ENCODE data around the gene SLC22A2.

DNA sequence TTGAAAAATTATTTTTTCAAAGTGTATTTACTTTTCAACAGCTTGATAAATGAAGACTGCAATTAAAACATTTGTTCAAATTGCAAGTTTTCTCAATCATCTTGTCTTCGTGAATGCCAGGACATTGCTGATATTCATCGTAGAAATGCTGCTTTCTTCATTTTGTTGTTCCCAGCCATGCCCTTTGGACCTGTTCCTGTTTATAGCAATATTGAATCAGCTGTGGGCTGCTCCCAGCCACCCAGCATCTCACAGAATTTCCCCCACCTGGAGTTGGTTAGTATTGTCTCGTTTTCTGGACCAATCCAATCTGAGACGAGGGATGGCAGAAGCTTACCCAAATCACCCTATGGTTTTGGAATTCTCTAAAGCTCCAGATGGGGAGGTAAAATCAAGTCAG, 40.8 kb downstream of the SLC22A2 start:
- TF ChIP-seq ZNF274 (IDR thresholded peaks at IDR 0.05; ENCODE audit: low read length) (no peak), ZNF274 (tag by site-specific recombination; IDR thresholded peaks at IDR 0.05; ENCODE audit: borderline replicate concordance) (no peak), ZNF174 (tag by site-specific recombination; IDR thresholded peaks at IDR 0.05) (no peak), ZNF24 (tag by site-specific recombination; IDR thresholded peaks at IDR 0.05) (no peak), SP2 (tag by site-specific recombination; IDR thresholded peaks at IDR 0.05) (no peak)
- TF ChIP-seq, protein P1, sequence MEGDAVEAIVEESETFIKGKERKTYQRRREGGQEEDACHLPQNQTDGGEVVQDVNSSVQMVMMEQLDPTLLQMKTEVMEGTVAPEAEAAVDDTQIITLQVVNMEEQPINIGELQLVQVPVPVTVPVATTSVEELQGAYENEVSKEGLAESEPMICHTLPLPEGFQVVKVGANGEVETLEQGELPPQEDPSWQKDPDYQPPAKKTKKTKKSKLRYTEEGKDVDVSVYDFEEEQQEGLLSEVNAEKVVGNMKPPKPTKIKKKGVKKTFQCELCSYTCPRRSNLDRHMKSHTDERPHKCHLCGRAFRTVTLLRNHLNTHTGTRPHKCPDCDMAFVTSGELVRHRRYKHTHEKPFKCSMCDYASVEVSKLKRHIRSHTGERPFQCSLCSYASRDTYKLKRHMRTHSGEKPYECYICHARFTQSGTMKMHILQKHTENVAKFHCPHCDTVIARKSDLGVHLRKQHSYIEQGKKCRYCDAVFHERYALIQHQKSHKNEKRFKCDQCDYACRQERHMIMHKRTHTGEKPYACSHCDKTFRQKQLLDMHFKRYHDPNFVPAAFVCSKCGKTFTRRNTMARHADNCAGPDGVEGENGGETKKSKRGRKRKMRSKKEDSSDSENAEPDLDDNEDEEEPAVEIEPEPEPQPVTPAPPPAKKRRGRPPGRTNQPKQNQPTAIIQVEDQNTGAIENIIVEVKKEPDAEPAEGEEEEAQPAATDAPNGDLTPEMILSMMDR (tag by site-specific recombination; IDR thresholded peaks at IDR 0.05) = no peak
- TF ChIP-seq, protein P2, sequence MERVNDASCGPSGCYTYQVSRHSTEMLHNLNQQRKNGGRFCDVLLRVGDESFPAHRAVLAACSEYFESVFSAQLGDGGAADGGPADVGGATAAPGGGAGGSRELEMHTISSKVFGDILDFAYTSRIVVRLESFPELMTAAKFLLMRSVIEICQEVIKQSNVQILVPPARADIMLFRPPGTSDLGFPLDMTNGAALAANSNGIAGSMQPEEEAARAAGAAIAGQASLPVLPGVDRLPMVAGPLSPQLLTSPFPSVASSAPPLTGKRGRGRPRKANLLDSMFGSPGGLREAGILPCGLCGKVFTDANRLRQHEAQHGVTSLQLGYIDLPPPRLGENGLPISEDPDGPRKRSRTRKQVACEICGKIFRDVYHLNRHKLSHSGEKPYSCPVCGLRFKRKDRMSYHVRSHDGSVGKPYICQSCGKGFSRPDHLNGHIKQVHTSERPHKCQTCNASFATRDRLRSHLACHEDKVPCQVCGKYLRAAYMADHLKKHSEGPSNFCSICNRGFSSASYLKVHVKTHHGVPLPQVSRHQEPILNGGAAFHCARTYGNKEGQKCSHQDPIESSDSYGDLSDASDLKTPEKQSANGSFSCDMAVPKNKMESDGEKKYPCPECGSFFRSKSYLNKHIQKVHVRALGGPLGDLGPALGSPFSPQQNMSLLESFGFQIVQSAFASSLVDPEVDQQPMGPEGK (tag by site-specific recombination; IDR thresholded peaks at IDR 0.05) = no peak
- TF ChIP-seq, protein P3, sequence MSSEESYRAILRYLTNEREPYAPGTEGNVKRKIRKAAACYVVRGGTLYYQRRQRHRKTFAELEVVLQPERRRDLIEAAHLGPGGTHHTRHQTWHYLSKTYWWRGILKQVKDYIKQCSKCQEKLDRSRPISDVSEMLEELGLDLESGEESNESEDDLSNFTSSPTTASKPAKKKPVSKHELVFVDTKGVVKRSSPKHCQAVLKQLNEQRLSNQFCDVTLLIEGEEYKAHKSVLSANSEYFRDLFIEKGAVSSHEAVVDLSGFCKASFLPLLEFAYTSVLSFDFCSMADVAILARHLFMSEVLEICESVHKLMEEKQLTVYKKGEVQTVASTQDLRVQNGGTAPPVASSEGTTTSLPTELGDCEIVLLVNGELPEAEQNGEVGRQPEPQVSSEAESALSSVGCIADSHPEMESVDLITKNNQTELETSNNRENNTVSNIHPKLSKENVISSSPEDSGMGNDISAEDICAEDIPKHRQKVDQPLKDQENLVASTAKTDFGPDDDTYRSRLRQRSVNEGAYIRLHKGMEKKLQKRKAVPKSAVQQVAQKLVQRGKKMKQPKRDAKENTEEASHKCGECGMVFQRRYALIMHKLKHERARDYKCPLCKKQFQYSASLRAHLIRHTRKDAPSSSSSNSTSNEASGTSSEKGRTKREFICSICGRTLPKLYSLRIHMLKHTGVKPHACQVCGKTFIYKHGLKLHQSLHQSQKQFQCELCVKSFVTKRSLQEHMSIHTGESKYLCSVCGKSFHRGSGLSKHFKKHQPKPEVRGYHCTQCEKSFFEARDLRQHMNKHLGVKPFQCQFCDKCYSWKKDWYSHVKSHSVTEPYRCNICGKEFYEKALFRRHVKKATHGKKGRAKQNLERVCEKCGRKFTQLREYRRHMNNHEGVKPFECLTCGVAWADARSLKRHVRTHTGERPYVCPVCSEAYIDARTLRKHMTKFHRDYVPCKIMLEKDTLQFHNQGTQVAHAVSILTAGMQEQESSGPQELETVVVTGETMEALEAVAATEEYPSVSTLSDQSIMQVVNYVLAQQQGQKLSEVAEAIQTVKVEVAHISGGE (tag by site-specific recombination; conservative IDR thresholded peaks at IDR 0.05; ENCODE audit: low read depth) = no peak
- TF ChIP-seq, protein P4, sequence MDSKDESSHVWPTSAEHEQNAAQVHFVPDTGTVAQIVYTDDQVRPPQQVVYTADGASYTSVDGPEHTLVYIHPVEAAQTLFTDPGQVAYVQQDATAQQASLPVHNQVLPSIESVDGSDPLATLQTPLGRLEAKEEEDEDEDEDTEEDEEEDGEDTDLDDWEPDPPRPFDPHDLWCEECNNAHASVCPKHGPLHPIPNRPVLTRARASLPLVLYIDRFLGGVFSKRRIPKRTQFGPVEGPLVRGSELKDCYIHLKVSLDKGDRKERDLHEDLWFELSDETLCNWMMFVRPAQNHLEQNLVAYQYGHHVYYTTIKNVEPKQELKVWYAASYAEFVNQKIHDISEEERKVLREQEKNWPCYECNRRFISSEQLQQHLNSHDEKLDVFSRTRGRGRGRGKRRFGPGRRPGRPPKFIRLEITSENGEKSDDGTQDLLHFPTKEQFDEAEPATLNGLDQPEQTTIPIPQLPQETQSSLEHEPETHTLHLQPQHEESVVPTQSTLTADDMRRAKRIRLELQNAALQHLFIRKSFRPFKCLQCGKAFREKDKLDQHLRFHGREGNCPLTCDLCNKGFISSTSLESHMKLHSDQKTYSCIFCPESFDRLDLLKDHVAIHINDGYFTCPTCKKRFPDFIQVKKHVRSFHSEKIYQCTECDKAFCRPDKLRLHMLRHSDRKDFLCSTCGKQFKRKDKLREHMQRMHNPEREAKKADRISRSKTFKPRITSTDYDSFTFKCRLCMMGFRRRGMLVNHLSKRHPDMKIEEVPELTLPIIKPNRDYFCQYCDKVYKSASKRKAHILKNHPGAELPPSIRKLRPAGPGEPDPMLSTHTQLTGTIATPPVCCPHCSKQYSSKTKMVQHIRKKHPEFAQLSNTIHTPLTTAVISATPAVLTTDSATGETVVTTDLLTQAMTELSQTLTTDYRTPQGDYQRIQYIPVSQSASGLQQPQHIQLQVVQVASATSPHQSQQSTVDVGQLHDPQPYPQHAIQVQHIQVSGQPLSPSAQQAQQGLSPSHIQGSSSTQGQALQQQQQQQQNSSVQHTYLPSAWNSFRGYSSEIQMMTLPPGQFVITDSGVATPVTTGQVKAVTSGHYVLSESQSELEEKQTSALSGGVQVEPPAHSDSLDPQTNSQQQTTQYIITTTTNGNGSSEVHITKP (tag by site-specific recombination; IDR thresholded peaks at IDR 0.05) = no peak
